GM12878 (cell line): ENCODE results near the gene C3orf49. TPM values are rescaled to one million over a fixed set of nuclear protein-coding genes. Genes with fewer than 3 reads are reported as not detected.

Experiments
- ATAC-seq: fragments of 200-7000 bp; cut with Tn5 transposase; 3 replicates; pipeline ENCODE4 v1.9.1; 2020; ENCODE audit warnings: mild to moderate bottlenecking, moderate library complexity
- BruUV-seq: library from RNA; stranded (reverse); fragments of 400-500 nt; replicated peaks from 2 replicates; lab custom pipeline; 2021; lab: Mats Ljungman, UMichigan
- CTCF ChIA-PET: fragments of 300-600 bp; sonication (Branson Sonifier 250); formaldehyde crosslinking; extraction: SDS; loops from one replicate; lab custom pipeline; 2021; ENCODE audit warnings: inconsistent platforms; lab: Yijun Ruan, JAX
- POLR2A ChIA-PET: fragments of 350-600 bp; formaldehyde crosslinking; extraction: SDS; loops from one replicate; lab custom pipeline; 2021; ENCODE audit warnings: inconsistent platforms; lab: Charles Lee
- RAD21 ChIA-PET: fragments of 300-600 bp; sonication (Branson Sonifier 250); formaldehyde crosslinking; loops from one replicate; lab custom pipeline; 2023; ENCODE audit warnings: antibody characterized with exemption; ENCODE audit not compliant: unreplicated experiment; lab: Charles Lee
- SMC1A ChIA-PET: fragments of 300-600 bp; sonication (Branson Sonifier 250); formaldehyde crosslinking; loops from one replicate; lab custom pipeline; 2023; ENCODE audit not compliant: unreplicated experiment, uncharacterized antibody; lab: Charles Lee
- DNase-seq: peaks from one replicate; pipeline ENCODE4 v3.0.0-alpha.2; 2011; ENCODE audit warnings: low read depth, low spot score
- FAIRE-seq: peaks from 3 replicates; lab custom pipeline; 2011; peaks lifted over from hg19 to GRCh38; lab: Jason Lieb, UNC
- H2AFZ ChIP-seq: 2 replicates; pipeline ENCODE4 v1.6.0; 2011; ENCODE audit warnings: low read depth, low read length, control low read depth; ENCODE audit not compliant: control insufficient read depth
- H3K27ac ChIP-seq: 2 replicates; pipeline ENCODE4 v1.5.1; 2011; ENCODE audit warnings: control low read depth; ENCODE audit not compliant: control insufficient read depth, insufficient read depth
- H3K27me3 ChIP-seq, 2 experiments: replicated peaks in 1 of 2; 2 replicates each; pipeline versions ENCODE4 v1.6.0 to v1.6.1; 2011; ENCODE audit warnings: low read length in 1 of 2; ENCODE audit not compliant: control insufficient read depth in 2 of 2, insufficient read depth in 2 of 2
- H3K36me3 ChIP-seq, 2 experiments: 2 replicates each; pipeline ENCODE4 v1.5.1; 2011; ENCODE audit warnings: low read length in 1 of 2; ENCODE audit not compliant: control insufficient read depth in 2 of 2, insufficient read depth in 2 of 2
- H3K4me1 ChIP-seq: 2 replicates; pipeline ENCODE4 v1.6.1; 2011; ENCODE audit warnings: mild to moderate bottlenecking, low read length, moderate library complexity, mixed read lengths; ENCODE audit not compliant: control insufficient read depth, insufficient read depth
- H3K4me2 ChIP-seq: 2 replicates; pipeline ENCODE4 v1.6.0; 2011; ENCODE audit warnings: control low read depth; ENCODE audit not compliant: control insufficient read depth, insufficient read depth
- H3K4me3 ChIP-seq: fragments of 200-600 bp; sonication (generic); 2 replicates; pipeline ENCODE4 v1.5.1; 2016
- H3K79me2 ChIP-seq: 2 replicates; pipeline ENCODE4 v1.6.0; 2011; ENCODE audit warnings: low read length; ENCODE audit not compliant: control insufficient read depth, insufficient read depth
- H3K9ac ChIP-seq: 2 replicates; pipeline ENCODE4 v1.8.0; 2011; ENCODE audit warnings: low read length, control low read depth, mixed read lengths; ENCODE audit not compliant: control insufficient read depth, insufficient read depth
- H3K9me3 ChIP-seq: replicated peaks from 3 replicates; pipeline ENCODE4 v1.5.1; 2011; ENCODE audit warnings: mild to moderate bottlenecking, low read length; ENCODE audit not compliant: control insufficient read depth, insufficient read depth
- H4K20me1 ChIP-seq: 2 replicates; pipeline ENCODE4 v1.6.0; 2011; ENCODE audit not compliant: control insufficient read depth, insufficient read depth
- CEBPZ ChIP-seq: fragments of 150-350 bp; IDR thresholded peaks from 2 replicates; pipeline ENCODE4 v1.6.1; 2016; ENCODE audit warnings: low read depth, low read length
- CHD1 ChIP-seq: IDR thresholded peaks from 2 replicates; pipeline ENCODE4 v1.6.1; 2012; ENCODE audit warnings: low read depth, low read length, improper control_type of control experiment
- CHD4 ChIP-seq: fragments of 200-600 bp; sonication (generic); IDR thresholded peaks from 2 replicates; pipeline ENCODE4 v1.6.1; 2016; ENCODE audit warnings: mild to moderate bottlenecking
- CREM ChIP-seq: IDR thresholded peaks from 2 replicates; pipeline ENCODE4 v1.6.1; 2014; ENCODE audit warnings: antibody characterized with exemption, low read depth
- E2F4 ChIP-seq: IDR thresholded peaks from 2 replicates; pipeline ENCODE4 v1.6.1; 2012; ENCODE audit warnings: low read depth, low read length, improper control_type of control experiment
- EED ChIP-seq: sonication (generic); IDR thresholded peaks from 2 replicates; pipeline ENCODE4 v1.6.1; 2016; ENCODE audit warnings: antibody characterized with exemption, low read depth
- GATAD2B ChIP-seq: fragments of 450-650 bp; conservative IDR thresholded peaks from 2 replicates; pipeline ENCODE4 v1.6.1; 2017; ENCODE audit warnings: low read depth, mild to moderate bottlenecking, moderate library complexity
- HSF1 ChIP-seq: fragments of 150-350 bp; IDR thresholded peaks from 2 replicates; pipeline ENCODE4 v1.6.1; 2014; ENCODE audit warnings: mild to moderate bottlenecking, low read depth, low read length
- MXI1 ChIP-seq: fragments of 150-350 bp; IDR thresholded peaks from 2 replicates; pipeline ENCODE4 v1.6.1; 2011; ENCODE audit warnings: low read depth, mild to moderate bottlenecking, inconsistent platforms, low read length, improper control_type of control experiment
- NFXL1 ChIP-seq: fragments of 450-650 bp; IDR thresholded peaks from 2 replicates; pipeline ENCODE4 v1.6.1; 2017; ENCODE audit warnings: antibody characterized with exemption, mild to moderate bottlenecking, borderline replicate concordance
- PAX8 ChIP-seq: fragments of 450-650 bp; IDR thresholded peaks from 2 replicates; pipeline ENCODE4 v1.6.1; 2017; ENCODE audit warnings: mild to moderate bottlenecking, moderate library complexity
- POU2F2 ChIP-seq: IDR thresholded peaks from 3 replicates; pipeline ENCODE4 v1.6.1; 2011; ENCODE audit warnings: low read depth, mild to moderate bottlenecking, low read length, borderline replicate concordance
- STAT1 ChIP-seq: fragments of 450-650 bp; conservative IDR thresholded peaks from 2 replicates; pipeline ENCODE4 v1.6.1; 2014; ENCODE audit warnings: antibody characterized with exemption, mild to moderate bottlenecking
- USF2 ChIP-seq: IDR thresholded peaks from 2 replicates; pipeline ENCODE4 v1.6.1; 2011; ENCODE audit warnings: low read depth, low read length, improper control_type of control experiment, borderline replicate concordance
- ZNF622 ChIP-seq: fragments of 450-650 bp; IDR thresholded peaks from 2 replicates; pipeline ENCODE4 v1.6.1; 2017; ENCODE audit warnings: mild to moderate bottlenecking, inconsistent platforms
- WGBS: methylation state at CpG from one replicate; pipeline ENCODE4 v1.1.6; 2016; ENCODE audit warnings: low lambda C conversion rate; ENCODE audit not compliant: insufficient replicate concordance, insufficient coverage; ENCODE audit errors: missing lambda C conversion rate; 5-methylcytosine and 5-hydroxymethylcytosine counted together
- in situ Hi-C: fragments of 300-500 bp; cut with MboI; formaldehyde crosslinking; loops from 9 replicates; pipeline ENCODE4 v1.14.3; 2018; ENCODE audit warnings: mixed read lengths
- intact Hi-C: fragments of 100-400 bp; cut with micrococcal nuclease; formaldehyde crosslinking; loops from one replicate; pipeline ENCODE4 v1.14.2; 2022; ENCODE audit not compliant: unreplicated experiment
- polyA plus RNA-seq, 11 experiments: library from polyadenylated mRNA; depleted of rRNA in 4 of 11; unstranded in 6 of 11; stranded (reverse) in 5 of 11; fragments of >200 nt; fragmentation: Nextera tagmentation in 4 of 11; fragmentation: Illumina TruSeq in 1 of 11; extraction: Ambion mirVana in 4 of 11; extraction: Trizol in 1 of 11; gene quantifications; 1 replicate in 1 of 11; 2 replicates in 10 of 11; pipeline versions ENCODE4 v1.2.1 to v1.2.3, GENCODE V29; 2011 to 2016; ENCODE audit warnings: inconsistent platforms in 2 of 11, missing spikeins in 2 of 11, low read depth in 1 of 11
- total RNA-seq, 4 experiments: library from RNA; depleted of rRNA in 3 of 4; stranded (reverse); fragments of >200 nt in 3 of 4; fragmentation: Illumina TruSeq in 1 of 4; extraction: Trizol in 1 of 4; gene quantifications; 2 replicates each; pipeline versions ENCODE4 v1.2.1 to v1.2.3, GENCODE V29; 2013 to 2021

C3orf49 gene
- total and polyA plus RNA-seq, 10 of the 15 experiments (the other 5 are each of a cell fraction or from before 2014, with no cell fraction given): 0.21 TPM; not detected in 9

GRCh38 chr3:63847718-63848450 lies 28.8 kb downstream of the C3orf49 start:
- BruUV-seq: no TSS peak
- no peak for ATAC-seq
- no peaks in the 10 kb centered on the region; a peak in 1 of 4 replicates for H3K36me3 ChIP-seq
- no peak for FAIRE-seq
- in situ Hi-C loops (no loop called here), intact Hi-C loops (no loop called here)
- no peak for DNase-seq
- CTCF ChIA-PET: no interaction called here
- no peak overlapping the region for H2AFZ ChIP-seq
- no peaks in the 10 kb centered on the region for H3K27me3 ChIP-seq
- H3K79me2 ChIP-seq: peaks cover 1% of the 10 kb centered on the region
- SMC1A ChIA-PET: interaction anchor here (0.7 kb wide), 1 partner anchor 10 kb away, joined by 3 read pairs; no protein-coding TSS in a partner anchor
- no peak overlapping the region for H3K27ac ChIP-seq
- H3K4me2 ChIP-seq: no peak overlapping the region
- RAD21 ChIA-PET: interaction anchor here (0.7 kb wide), 1 partner anchor 143 kb away, joined by 3 read pairs; no protein-coding TSS in a partner anchor
- no peaks in the 10 kb centered on the region for H3K4me1 ChIP-seq
- 96% methylated on average over 1 of the region's 1 CpG for WGBS
- no peak overlapping the region for H3K9ac ChIP-seq
- no peak overlapping the region for H3K4me3 ChIP-seq
- POLR2A ChIA-PET: no interaction called here
- no peaks in the 10 kb centered on the region; the same call in 2 of the 3 replicates for H3K9me3 ChIP-seq
- H4K20me1 ChIP-seq: no peaks in the 10 kb centered on the region
- TF ChIP-seq EED (no peak), E2F4 (no peak), GATAD2B (no peak), STAT1 (no peak), PAX8 (no peak), USF2 (no peak), CREM (no peak), ZNF622 (no peak), CEBPZ (no peak), MXI1 (no peak), HSF1 (no peak), NFXL1 (no peak), CHD4 (no peak), POU2F2 (no peak), CHD1 (no peak)
